ENCODE results near the gene CD300LF.

The CD300LF gene

DNA sequence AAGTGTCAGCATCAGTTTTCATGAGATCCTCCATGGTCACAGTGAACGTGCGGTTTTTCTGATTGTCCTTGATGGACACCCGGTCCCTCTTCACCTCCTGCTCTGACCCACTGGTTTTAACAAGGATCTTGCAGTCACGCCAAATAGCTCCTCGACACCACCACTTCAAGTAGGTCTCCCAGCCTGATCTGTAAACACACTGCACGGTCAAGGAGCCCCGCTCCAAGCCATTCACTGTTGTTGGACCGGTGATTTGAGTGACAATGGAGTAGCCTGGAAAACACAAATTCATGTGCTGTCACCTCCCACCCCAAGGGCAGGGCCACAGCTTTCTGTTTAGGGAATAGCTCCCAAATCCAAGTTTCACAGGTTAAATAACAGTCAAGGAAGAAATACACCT lies 8.2 kb downstream of the CD300LF start:
- no peak overlapping the region for H3K4me3 ChIP-seq (replicated peaks; ENCODE audit: low read depth, low read length)
- DNase-seq (ENCODE audit: low read depth): no peak
- TF ChIP-seq, protein P1, sequence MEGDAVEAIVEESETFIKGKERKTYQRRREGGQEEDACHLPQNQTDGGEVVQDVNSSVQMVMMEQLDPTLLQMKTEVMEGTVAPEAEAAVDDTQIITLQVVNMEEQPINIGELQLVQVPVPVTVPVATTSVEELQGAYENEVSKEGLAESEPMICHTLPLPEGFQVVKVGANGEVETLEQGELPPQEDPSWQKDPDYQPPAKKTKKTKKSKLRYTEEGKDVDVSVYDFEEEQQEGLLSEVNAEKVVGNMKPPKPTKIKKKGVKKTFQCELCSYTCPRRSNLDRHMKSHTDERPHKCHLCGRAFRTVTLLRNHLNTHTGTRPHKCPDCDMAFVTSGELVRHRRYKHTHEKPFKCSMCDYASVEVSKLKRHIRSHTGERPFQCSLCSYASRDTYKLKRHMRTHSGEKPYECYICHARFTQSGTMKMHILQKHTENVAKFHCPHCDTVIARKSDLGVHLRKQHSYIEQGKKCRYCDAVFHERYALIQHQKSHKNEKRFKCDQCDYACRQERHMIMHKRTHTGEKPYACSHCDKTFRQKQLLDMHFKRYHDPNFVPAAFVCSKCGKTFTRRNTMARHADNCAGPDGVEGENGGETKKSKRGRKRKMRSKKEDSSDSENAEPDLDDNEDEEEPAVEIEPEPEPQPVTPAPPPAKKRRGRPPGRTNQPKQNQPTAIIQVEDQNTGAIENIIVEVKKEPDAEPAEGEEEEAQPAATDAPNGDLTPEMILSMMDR (IDR thresholded peaks at IDR 0.05; ENCODE audit: low read length, missing control alignments): no peak

GRCh38 chr17:74703311-74703710 lies 9.4 kb downstream of the CD300LF start:
- TF ChIP-seq, protein P1 (IDR thresholded peaks at IDR 0.05; ENCODE audit: low read length, missing control alignments): no peak
- no peak overlapping the region for H3K4me3 ChIP-seq (replicated peaks; ENCODE audit: low read depth, low read length)
- no peak for DNase-seq (ENCODE audit: low read depth)

GRCh38 chr17:74702116-74702871 lies 10.4 kb downstream of the CD300LF start:
- TF ChIP-seq, protein P1 (IDR thresholded peaks at IDR 0.05; ENCODE audit: low read length, missing control alignments): no peak
- no peak overlapping the region for H3K4me3 ChIP-seq (replicated peaks; ENCODE audit: low read depth, low read length)
- DNase-seq (ENCODE audit: low read depth): no peak

- no peak for DNase-seq (ENCODE audit: low read depth)
- H3K4me3 ChIP-seq (replicated peaks; ENCODE audit: low read depth, low read length): no peak overlapping the region
- TF ChIP-seq, protein P1 (IDR thresholded peaks at IDR 0.05; ENCODE audit: low read length, missing control alignments): no peak
These were observed 13.5 kb downstream of the CD300LF start for GRCh38 chr17:74699236-74699635.

- TF ChIP-seq, protein P1 (IDR thresholded peaks at IDR 0.05; ENCODE audit: low read length, missing control alignments): no peak
- no peak overlapping the region for H3K4me3 ChIP-seq (replicated peaks; ENCODE audit: low read depth, low read length)
- no peak for DNase-seq (ENCODE audit: low read depth)
These were observed 14.7 kb downstream of the CD300LF start for GRCh38 chr17:74698069-74698468.

DNA sequence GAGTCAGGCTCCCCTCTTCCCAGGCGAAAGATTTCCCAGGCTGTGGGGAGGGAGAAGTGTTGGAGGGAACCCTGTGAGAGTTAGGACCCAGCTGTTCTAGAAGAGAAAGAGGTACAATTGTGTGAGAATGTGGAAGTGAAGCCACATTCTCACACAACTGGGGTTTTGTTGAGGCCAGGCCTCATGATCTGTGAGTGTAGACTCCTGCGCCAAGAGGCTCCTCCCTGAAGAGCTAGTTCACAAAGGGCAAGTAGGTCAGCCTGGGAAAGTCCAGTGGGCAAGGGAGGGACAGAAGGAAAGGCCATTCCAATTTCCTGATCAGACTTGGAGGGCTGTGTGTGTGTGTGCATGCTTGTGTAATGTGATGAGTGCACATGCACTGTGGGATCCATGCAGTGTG lies 15.2 kb downstream of the CD300LF start:
- no peak overlapping the region for H3K4me3 ChIP-seq (replicated peaks; ENCODE audit: low read depth, low read length)
- TF ChIP-seq, protein P1 (IDR thresholded peaks at IDR 0.05; ENCODE audit: low read length, missing control alignments): no peak
- no peak for DNase-seq (ENCODE audit: low read depth)

DNA sequence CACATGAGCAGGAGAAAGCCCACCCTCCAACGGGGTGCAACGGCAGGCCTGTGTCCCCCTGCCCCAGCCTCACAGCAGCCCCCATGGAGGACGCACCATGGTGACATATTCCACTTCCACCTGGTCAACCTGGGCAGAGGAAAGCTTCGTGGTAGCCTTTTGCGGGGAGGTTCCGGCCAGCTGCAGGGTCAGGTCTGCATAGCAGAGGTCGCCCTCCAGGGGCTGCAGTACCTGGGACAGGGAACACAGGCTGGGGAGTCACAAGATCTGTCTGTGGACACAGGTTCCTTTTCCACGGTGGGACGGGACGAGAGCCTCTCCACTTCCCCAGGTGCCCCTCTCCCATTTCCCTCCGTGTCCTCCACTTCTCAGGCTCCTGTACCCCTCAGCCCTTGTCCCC lies 17.1 kb downstream of the CD300LF start:
- TF ChIP-seq, protein P1 (IDR thresholded peaks at IDR 0.05; ENCODE audit: low read length, missing control alignments): no peak
- no peak for DNase-seq (ENCODE audit: low read depth)
- H3K4me3 ChIP-seq (replicated peaks; ENCODE audit: low read depth, low read length): no peak overlapping the region

Data from fibroblast of pulmonary artery (primary cell).